Panc1 (cell line): ENCODE measurements around the gene SCYL2.

Experiments used
- POLR2AphosphoS5 ChIP-seq: IDR thresholded peaks from 2 replicates; pipeline ENCODE4 v1.6.1; 2012; ENCODE audit warnings: mild to moderate bottlenecking, low read depth, low read length, moderate library complexity
- TF ChIP-seq, protein P1 (sequence below): fragments of 450-650 bp; IDR thresholded peaks from 2 replicates; pipeline ENCODE4 v1.5.1; 2017; ENCODE audit warnings: mild to moderate bottlenecking
- TF ChIP-seq, protein P2 (sequence below), 2 experiments: IDR thresholded peaks; 2 replicates each; pipeline ENCODE4 v1.6.1; 2011 to 2012; ENCODE audit warnings: low read depth in 2 of 2, control low read depth in 1 of 2, low read length in 1 of 2, mild to moderate bottlenecking in 1 of 2, moderate library complexity in 1 of 2; ENCODE audit not compliant: insufficient read depth in 1 of 2

DNA sequence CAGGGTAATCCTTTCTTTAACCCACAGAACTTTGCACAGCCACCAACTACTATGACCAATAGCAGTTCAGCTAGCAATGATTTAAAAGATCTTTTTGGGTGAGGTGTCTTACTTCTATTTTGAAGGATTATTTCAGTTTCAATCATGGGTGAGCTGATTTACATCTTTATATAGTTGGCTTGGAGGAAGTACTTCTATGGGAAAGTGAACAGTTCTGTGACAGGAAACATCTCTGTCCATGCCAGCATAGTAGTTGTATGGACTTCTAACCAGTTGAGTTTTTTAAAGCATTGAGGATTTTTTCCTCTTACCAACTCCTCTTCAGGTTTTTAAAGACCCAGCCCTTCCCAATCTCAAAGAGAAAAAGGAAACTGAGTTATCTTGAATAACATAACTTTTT lies 72.1 kb downstream of the SCYL2 start:
- TF ChIP-seq, protein P1, sequence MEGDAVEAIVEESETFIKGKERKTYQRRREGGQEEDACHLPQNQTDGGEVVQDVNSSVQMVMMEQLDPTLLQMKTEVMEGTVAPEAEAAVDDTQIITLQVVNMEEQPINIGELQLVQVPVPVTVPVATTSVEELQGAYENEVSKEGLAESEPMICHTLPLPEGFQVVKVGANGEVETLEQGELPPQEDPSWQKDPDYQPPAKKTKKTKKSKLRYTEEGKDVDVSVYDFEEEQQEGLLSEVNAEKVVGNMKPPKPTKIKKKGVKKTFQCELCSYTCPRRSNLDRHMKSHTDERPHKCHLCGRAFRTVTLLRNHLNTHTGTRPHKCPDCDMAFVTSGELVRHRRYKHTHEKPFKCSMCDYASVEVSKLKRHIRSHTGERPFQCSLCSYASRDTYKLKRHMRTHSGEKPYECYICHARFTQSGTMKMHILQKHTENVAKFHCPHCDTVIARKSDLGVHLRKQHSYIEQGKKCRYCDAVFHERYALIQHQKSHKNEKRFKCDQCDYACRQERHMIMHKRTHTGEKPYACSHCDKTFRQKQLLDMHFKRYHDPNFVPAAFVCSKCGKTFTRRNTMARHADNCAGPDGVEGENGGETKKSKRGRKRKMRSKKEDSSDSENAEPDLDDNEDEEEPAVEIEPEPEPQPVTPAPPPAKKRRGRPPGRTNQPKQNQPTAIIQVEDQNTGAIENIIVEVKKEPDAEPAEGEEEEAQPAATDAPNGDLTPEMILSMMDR = no peak
- TF ChIP-seq, protein P2, sequence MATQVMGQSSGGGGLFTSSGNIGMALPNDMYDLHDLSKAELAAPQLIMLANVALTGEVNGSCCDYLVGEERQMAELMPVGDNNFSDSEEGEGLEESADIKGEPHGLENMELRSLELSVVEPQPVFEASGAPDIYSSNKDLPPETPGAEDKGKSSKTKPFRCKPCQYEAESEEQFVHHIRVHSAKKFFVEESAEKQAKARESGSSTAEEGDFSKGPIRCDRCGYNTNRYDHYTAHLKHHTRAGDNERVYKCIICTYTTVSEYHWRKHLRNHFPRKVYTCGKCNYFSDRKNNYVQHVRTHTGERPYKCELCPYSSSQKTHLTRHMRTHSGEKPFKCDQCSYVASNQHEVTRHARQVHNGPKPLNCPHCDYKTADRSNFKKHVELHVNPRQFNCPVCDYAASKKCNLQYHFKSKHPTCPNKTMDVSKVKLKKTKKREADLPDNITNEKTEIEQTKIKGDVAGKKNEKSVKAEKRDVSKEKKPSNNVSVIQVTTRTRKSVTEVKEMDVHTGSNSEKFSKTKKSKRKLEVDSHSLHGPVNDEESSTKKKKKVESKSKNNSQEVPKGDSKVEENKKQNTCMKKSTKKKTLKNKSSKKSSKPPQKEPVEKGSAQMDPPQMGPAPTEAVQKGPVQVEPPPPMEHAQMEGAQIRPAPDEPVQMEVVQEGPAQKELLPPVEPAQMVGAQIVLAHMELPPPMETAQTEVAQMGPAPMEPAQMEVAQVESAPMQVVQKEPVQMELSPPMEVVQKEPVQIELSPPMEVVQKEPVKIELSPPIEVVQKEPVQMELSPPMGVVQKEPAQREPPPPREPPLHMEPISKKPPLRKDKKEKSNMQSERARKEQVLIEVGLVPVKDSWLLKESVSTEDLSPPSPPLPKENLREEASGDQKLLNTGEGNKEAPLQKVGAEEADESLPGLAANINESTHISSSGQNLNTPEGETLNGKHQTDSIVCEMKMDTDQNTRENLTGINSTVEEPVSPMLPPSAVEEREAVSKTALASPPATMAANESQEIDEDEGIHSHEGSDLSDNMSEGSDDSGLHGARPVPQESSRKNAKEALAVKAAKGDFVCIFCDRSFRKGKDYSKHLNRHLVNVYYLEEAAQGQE (IDR thresholded peaks at IDR 0.05; ENCODE audit: insufficient read depth in 1 of 2, low read depth in 2 of 2, low read length in 1 of 2) = no peak
- no peak for TF ChIP-seq POLR2AphosphoS5
